Colonic mucosa (tissue), 4 donors: ENCODE data around the gene ARPC2. TPM values are rescaled to one million over a fixed set of nuclear protein-coding genes. Genes with fewer than 3 reads are reported as not detected.

ENCODE experiments used
- DNase-seq: peaks from one replicate; pipeline ENCODE4 v3.0.0-alpha.2; 2020
- H3K27ac ChIP-seq: fragments of 200-600 bp; one replicate; pipeline ENCODE4 v1.8.0; 2021
- H3K27me3 ChIP-seq: fragments of 200-600 bp; one replicate; pipeline ENCODE4 v1.8.0; 2021
- H3K36me3 ChIP-seq: fragments of 200-600 bp; one replicate; pipeline ENCODE4 v1.8.0; 2021
- H3K4me1 ChIP-seq: fragments of 200-600 bp; one replicate; pipeline ENCODE4 v1.8.0; 2021; ENCODE audit warnings: mild to moderate bottlenecking
- H3K4me3 ChIP-seq: fragments of 200-600 bp; one replicate; pipeline ENCODE4 v1.8.0; 2021
- H3K9ac ChIP-seq, 2 donors: one replicate each; pipeline ENCODE4 v1.7.0; 2013; ENCODE audit warnings: control low read depth in 2 of 2, low read depth in 2 of 2, low read length in 2 of 2
- H3K9me3 ChIP-seq: fragments of 200-600 bp; one replicate; pipeline ENCODE4 v1.8.0; 2021
- CTCF ChIP-seq: fragments of 200-600 bp; IDR thresholded peaks from one replicate; pipeline ENCODE4 v1.8.0; 2022; ENCODE audit warnings: antibody characterized with exemption, mild to moderate bottlenecking
- intact Hi-C: fragments of 100-400 bp; cut with DNase I; formaldehyde crosslinking; loops from one replicate; pipeline ENCODE4 v1.14.1; 2022
- total RNA-seq, 2 donors: library from RNA; stranded (reverse); fragmentation: NEBNext Ultra II Directional in 1 of 2; extraction: Animal tissue kit (Norgen Biotek cat#: 25700) in 1 of 2; gene quantifications; one replicate each; pipeline ENCODE4 v1.2.1, GENCODE V29; 2021
- donor health status: healthy.
- donor health status: DM: no; HTN: no; CAD: no.
- donor health status: DM: no; HTN: no; CAD: no.

The ARPC2 gene
- total RNA-seq, 2 donors from 2014 or later: 282 to 346 TPM

DNA sequence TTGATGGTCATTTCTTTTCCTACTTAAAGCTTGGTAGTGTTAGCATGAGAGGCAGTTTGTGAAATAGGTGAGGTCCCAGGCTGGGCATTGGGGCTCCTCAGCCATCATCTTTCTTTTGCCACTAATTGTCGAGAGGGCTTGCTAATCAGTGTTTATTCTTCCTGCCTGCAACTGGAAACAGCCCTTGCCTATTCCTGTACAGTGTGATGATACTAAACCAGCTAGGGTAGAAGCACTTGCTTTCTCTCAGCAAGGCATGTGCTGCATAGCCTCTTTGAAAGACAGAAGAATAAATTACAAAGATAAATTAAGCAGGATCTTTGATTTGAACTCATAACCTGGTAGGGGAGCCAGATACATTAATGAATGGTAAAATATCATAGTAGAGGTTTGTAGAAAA, 27.2 kb downstream of the ARPC2 start:
- H3K27ac ChIP-seq: no peak overlapping the region
- no peak for DNase-seq
- H3K27me3 ChIP-seq: no peaks in the 10 kb centered on the region
- H3K9ac ChIP-seq: no peak overlapping the region
- intact Hi-C loops: no loop called here
- peaks cover 45% of the 10 kb centered on the region for H3K36me3 ChIP-seq
- no peaks in the 10 kb centered on the region for H3K4me1 ChIP-seq
- TF ChIP-seq CTCF: no peak
- H3K4me3 ChIP-seq: no peak overlapping the region
- H3K9me3 ChIP-seq: no peaks in the 10 kb centered on the region

DNA sequence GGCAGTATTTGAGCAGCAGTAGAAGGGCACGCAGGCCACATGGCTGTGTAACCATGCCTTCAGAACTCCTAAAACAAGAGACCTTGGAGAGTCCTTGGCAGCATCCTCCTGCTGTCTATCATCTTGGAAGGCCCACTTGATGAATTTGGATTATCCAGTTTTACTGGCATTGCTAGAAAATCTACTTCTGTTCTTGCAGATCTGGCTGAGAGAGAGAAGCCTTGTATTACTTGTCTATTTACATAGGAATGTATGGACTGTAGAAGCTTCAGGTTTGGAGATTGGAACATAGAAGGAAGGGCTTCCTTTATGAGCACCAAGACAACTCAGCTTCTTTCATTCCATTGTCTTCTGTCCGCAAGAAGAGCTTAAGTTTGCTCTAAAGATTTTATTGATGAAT, 27.7 kb downstream of the ARPC2 start:
- Histone ChIP-seq H3K27ac (no peak overlapping the region), H3K9ac (no peak overlapping the region), H3K9me3 (no peaks in the 10 kb centered on the region), H3K27me3 (no peaks in the 10 kb centered on the region), H3K4me3 (no peak overlapping the region), H3K4me1 (no peaks in the 10 kb centered on the region), H3K36me3 (peaks cover 49% of the 10 kb centered on the region)
- intact Hi-C loops: no loop called here
- DNase-seq: no peak
- TF ChIP-seq CTCF: no peak

DNA sequence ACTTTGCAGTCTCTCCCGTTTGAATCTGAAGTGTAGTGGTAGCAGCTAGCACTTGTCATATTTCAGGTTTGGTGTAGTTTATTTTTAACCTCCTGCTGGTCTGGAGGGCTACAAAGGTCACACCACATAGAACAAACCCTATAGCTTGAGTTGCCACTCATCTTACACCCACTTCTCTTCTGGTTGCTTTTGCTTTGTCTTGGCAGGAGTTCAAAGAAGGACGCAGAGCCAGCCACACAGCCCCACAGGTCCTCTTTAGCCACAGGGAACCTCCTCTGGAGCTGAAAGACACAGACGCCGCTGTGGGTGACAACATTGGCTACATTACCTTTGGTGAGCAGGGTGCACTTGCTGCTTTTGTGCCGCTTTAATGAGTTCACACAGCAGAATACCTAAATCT, 28.2 kb downstream of the ARPC2 start:
- Histone ChIP-seq H3K27ac (no peak overlapping the region), H3K9ac (no peak overlapping the region), H3K4me1 (no peaks in the 10 kb centered on the region), H3K9me3 (no peaks in the 10 kb centered on the region), H3K36me3 (peaks cover 50% of the 10 kb centered on the region), H3K4me3 (no peak overlapping the region), H3K27me3 (no peaks in the 10 kb centered on the region)
- TF ChIP-seq CTCF: no peak
- DNase-seq: no peak
- intact Hi-C loops: no loop called here

DNA sequence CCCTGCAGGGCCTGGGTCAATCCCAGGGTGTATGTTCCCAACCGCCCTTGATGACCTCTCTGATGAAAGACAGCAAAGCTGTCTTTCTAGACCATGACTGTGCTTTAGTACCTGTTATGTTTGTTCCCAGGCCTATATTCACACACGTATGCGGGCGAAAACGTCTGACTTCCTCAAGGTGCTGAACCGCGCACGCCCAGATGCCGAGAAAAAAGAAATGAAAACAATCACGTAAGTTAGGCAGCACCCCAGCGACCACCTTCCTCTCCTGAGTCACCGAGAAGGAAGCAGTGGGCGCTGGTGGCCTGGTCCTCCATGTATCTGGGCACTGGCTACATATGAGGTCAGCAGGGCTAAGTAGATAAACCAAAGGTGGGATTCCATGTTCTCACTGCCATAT, 32.7 kb downstream of the ARPC2 start:
- intact Hi-C loops: no loop called here

DNA sequence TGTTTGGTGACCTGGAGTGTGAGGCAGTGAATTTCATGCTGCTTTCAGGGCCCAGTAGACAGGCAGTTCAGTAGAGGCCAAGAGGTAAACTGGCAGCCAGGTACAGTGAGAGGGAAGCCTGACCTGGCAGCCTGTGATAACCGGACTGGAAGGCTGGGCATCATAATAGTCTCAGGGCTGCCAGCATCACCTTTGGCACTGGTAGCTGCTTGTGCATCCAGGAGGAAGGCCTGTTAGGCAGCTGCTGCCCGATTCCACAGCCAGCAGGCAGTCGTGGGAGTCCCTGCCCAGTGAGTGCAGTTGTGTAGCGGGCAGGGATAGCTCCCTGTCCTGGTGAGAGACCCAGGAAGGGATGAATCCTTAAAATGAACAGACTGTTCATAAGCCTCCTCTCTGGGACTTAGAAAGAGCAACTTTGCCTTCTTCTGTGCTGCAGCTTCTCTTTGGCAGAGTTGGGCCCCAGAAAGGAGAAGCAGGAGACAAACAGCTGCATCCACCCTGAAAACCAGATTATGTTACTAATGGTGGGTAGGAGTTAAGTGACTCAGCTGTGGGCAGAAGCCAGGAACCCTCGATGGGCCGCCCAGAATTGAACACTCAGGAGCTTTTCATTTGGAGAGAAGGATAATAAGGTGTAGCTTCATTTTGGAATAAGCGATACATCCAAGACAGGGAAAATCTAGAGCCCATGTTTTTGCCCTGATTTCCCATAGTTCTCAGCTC, 35.7 kb downstream of the ARPC2 start:
- TF ChIP-seq CTCF: no peak
- Histone ChIP-seq H3K9ac (no peak overlapping the region), H3K9me3 (no peaks in the 10 kb centered on the region), H3K27me3 (no peaks in the 10 kb centered on the region), H3K27ac (no peak overlapping the region), H3K4me1 (no peaks in the 10 kb centered on the region), H3K4me3 (no peak overlapping the region), H3K36me3 (peaks cover 64% of the 10 kb centered on the region)
- no peak for DNase-seq
- intact Hi-C loops: no loop called here

More for the DNA sequence above, 32.7 kb downstream of the ARPC2 start:
- TF ChIP-seq CTCF: no peak
- no peak for DNase-seq
- H3K4me3 ChIP-seq: no peak overlapping the region
- H3K27me3 ChIP-seq: no peaks in the 10 kb centered on the region
- H3K36me3 ChIP-seq: peaks cover 70% of the 10 kb centered on the region
- H3K4me1 ChIP-seq: no peaks in the 10 kb centered on the region
- H3K9ac ChIP-seq: no peak overlapping the region
- no peaks in the 10 kb centered on the region for H3K9me3 ChIP-seq
- no peak overlapping the region for H3K27ac ChIP-seq
